Omental fat pad (tissue), 4 donors: ENCODE measurements around the gene CLEC14A. TPM values are rescaled to one million over a fixed set of nuclear protein-coding genes. Genes with fewer than 3 reads are reported as not detected.

Source experiments
- ATAC-seq: fragments of 150-250 bp; one replicate; pipeline ENCODE4 v1.9.1; 2016; ENCODE audit warnings: mild to moderate bottlenecking, moderate library complexity; ENCODE audit not compliant: low FRiP score
- DNase-seq: peaks from one replicate; pipeline ENCODE4 v3.0.0-alpha.2; 2019; ENCODE audit warnings: low spot score
- total RNA-seq, 4 donors: library from RNA; depleted of rRNA; stranded (reverse); fragments of >200 nt; gene quantifications; one replicate each; pipeline ENCODE4 v1.1.0, GENCODE V29; 2016
- TF ChIP-seq, protein P1 (sequence below), 3 donors: fragments of 450-650 bp; IDR thresholded peaks; one replicate each; pipeline ENCODE4 v1.5.1; 2016 to 2017; ENCODE audit warnings: antibody characterized with exemption in 3 of 3, mild to moderate bottlenecking in 3 of 3, moderate library complexity in 2 of 3

Gene CLEC14A
- total RNA-seq, 4 donors from 2014 or later = 10.4 to 125 (median 32.5) TPM

DNA sequence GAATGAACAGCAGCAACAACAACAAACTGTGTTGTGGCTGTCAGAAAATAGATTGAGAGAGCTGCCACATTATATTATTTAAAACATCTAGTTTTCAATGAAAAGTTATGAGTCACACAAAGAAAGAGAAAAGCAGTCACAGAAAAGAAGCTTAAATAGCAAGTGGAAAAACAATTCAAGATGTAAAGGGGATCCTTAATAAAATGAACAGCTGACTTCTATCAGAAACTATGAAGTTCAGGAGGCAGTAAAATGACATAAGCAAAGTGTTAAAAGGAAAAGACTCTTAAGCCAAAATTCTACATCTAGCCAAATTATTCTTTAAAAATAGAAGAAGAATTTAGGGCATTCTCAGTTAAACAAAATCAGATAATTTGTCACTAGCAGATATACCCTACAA lies 5.6 kb downstream of the CLEC14A start:
- DNase-seq (no peak), ATAC-seq (no peak)
- TF ChIP-seq, protein P1, sequence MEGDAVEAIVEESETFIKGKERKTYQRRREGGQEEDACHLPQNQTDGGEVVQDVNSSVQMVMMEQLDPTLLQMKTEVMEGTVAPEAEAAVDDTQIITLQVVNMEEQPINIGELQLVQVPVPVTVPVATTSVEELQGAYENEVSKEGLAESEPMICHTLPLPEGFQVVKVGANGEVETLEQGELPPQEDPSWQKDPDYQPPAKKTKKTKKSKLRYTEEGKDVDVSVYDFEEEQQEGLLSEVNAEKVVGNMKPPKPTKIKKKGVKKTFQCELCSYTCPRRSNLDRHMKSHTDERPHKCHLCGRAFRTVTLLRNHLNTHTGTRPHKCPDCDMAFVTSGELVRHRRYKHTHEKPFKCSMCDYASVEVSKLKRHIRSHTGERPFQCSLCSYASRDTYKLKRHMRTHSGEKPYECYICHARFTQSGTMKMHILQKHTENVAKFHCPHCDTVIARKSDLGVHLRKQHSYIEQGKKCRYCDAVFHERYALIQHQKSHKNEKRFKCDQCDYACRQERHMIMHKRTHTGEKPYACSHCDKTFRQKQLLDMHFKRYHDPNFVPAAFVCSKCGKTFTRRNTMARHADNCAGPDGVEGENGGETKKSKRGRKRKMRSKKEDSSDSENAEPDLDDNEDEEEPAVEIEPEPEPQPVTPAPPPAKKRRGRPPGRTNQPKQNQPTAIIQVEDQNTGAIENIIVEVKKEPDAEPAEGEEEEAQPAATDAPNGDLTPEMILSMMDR (IDR thresholded peaks at IDR 0.05) = no peak

DNA sequence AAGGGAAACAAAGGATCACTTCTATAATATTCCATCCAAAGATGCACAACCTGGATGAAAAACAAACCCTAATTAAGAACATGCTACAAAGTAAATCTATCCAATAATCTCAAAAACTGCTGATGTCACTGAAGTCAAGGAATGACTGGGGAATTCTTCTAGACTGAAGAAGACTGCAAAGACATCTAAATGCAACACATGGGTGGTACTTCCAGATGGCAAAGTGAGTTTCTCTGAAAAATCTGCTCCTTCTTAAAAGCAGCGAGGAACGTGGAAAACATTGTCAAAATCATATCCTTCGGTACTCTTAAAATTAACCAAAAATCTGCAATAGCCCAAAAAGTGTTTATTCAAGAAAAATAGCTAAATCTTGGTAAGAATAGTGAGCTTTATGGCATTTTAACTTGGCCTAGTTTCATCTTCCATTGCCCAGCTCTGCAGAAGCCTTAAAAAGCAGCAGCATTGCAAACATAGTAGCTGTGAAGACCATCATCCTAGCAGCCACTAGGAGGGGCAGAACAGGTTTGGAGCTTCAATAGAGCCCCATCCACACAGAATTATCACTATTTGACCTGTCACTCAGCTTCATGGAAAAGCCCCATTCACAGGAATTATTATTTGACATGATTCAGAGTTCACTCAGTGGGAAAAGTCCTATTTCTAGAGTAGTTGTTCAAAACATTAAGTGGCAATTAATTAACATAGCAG lies 7.4 kb downstream of the CLEC14A start:
- DNase-seq = no peak
- TF ChIP-seq, protein P1 (IDR thresholded peaks at IDR 0.05) = no peak
- no peak for ATAC-seq

DNA sequence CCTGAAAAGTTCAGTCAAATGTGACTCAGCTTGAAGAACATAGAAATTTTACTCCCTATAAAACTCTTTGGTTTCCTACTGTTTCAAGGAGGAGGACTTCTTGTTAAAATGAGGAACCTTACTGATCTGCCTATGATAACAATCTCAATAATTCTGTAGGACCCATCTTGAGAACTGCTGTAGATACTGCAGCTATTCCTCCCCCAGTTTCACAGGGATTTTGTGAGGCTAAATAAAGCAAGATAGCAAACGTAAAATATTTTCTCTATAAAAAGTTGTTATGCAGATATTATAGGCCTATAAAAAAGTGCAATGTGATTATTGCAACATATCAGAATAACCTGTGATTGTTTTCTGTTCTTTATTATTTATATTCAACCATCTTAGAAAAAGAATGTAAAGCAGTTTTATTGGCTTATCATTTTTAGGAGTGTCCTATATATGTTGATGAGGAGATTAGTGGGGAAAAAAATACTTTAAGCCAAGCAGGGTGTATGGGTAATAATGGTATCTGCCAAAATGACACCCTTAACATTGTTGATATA lies 12.1 kb downstream of the CLEC14A start:
- no peak for ATAC-seq
- TF ChIP-seq, protein P1 (IDR thresholded peaks at IDR 0.05) = no peak
- DNase-seq = no peak

DNA sequence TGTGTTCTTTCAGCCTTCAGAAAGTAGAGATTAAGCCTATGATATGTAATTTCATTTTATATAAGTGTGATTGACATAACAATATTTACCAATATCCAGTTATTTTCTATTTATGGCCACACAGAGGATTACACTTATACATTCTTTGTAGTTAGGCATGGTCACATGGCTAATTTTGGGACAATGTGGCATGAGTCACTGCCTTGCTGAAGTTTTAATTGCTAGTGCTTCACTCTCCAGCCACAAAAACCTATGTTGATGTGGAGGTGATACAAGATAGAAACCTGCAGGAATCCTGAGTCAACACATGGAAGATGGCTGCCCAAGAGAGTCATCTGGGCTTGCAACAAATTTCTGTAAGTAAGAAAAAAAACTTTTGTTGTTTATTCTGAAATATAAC lies 17.0 kb downstream of the CLEC14A start:
- DNase-seq (no peak), ATAC-seq (no peak)
- TF ChIP-seq, protein P1 (IDR thresholded peaks at IDR 0.05) = no peak

DNA sequence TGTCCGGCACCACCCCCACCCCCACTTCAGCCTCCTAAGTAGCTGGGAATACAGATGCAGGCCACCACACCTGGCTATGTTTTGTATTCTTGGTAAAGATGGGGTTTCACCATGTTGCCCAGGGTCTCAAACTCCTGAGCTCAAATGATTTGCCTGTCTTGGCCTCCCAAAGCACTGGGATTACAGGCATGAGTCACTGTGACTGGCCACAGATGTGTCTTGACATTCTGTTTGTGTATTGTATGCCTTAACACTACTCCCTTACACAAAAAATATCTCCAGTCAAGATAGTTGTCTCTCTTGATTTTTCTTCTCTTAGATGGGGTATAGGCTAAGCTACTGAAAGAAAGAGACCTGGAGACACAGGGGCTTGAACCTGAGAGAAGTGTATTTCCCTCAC lies 17.6 kb downstream of the CLEC14A start:
- TF ChIP-seq, protein P1 (IDR thresholded peaks at IDR 0.05) = no peak
- DNase-seq (no peak), ATAC-seq (no peak)

DNA sequence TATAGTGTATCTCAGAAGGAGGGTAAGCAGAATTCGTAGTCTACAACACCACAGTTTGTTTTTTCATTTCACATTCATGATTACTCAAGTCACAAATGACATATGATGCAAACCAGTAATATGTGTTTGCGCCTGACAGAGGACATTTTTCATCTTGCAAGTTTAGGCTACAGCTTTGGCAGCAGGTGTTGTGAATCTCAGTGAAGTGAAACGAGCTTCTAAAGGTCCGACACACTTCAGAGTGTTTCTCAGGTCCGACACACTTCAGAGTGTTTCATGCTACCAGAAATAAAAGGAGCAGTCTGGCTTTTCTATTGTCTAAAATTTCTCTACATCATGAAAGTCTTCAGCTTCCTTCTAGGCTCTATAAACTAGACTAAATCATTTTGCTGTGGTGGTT lies 22.7 kb downstream of the CLEC14A start:
- TF ChIP-seq, protein P1 (IDR thresholded peaks at IDR 0.05) = no peak

DNA sequence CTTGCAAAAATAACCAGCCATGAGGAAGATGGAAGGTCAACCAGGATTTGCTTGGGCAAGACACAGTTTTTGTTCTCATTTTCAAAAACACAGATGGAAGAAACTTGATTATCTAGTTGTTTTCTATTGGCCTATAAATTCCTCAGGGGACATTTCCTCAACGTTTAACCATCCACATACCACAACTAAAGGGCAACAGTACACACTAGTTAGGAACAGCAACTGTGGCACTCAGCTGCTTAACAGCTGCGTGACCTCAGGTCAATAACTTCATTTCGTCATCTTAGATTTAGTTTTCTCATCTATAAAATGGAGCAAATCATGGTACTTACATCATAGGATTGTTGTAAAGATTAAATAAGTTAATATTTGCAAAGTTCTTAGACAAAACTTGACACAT lies 29.5 kb downstream of the CLEC14A start:
- DNase-seq (no peak), ATAC-seq (no peak)
- TF ChIP-seq, protein P1 (IDR thresholded peaks at IDR 0.05) = no peak

More for the DNA sequence above, 22.7 kb downstream of the CLEC14A start:
- DNase-seq = no peak
- no peak for ATAC-seq
